Measurements from ENCODE around the gene BSN.
"Not testable (repeated sequence)": the region's sequence is repeated elsewhere in the genome, so short reads cannot be mapped to it uniquely, and the experiment has no call there.

The BSN gene

GRCh38 chr3:49534581-49535441, 19.5 kb upstream of the BSN start:
- DNase-seq: no peak

- DNase-seq: no peak
Observed at GRCh38 chr3:49535971-49536874, 18.1 kb upstream of the BSN start.

- no peak for DNase-seq
Observed at GRCh38 chr3:49536875-49537533, 17.3 kb upstream of the BSN start.

GRCh38 chr3:49539659-49540560, 14.4 kb upstream of the BSN start:
- peak; percentile 56 for DNase-seq

GRCh38 chr3:49552087-49552486, 2.2 kb upstream of the BSN start:
- DNase-seq: no peak

- no peak for DNase-seq
Observed at GRCh38 chr3:49553324-49553691, 969 bp upstream of the BSN start.

GRCh38 chr3:49554633-49555265, 472 bp downstream of the BSN start:
- DNase-seq: no peak

GRCh38 chr3:49556500-49557275, 2.4 kb downstream of the BSN start:
- no peak for DNase-seq

- no peak for DNase-seq
Observed at GRCh38 chr3:49563040-49563578, 8.8 kb downstream of the BSN start.

- no peak for DNase-seq
Observed at GRCh38 chr3:49563766-49564165, 9.5 kb downstream of the BSN start.

- no peak for DNase-seq
Observed at GRCh38 chr3:49566312-49566711, 12.0 kb downstream of the BSN start.

GRCh38 chr3:49567406-49567805, 13.1 kb downstream of the BSN start:
- no peak for DNase-seq

- DNase-seq: no peak
Observed at GRCh38 chr3:49568965-49569364, 14.7 kb downstream of the BSN start.

GRCh38 chr3:49570028-49570654, 15.9 kb downstream of the BSN start:
- no peak for DNase-seq

GRCh38 chr3:49582177-49582576, 27.9 kb downstream of the BSN start:
- no peak for DNase-seq

- not testable (repeated sequence) for DNase-seq
Observed at GRCh38 chr3:49585261-49585755, 31.0 kb downstream of the BSN start.

- DNase-seq: no peak
Observed at GRCh38 chr3:49591615-49592014, 37.3 kb downstream of the BSN start.

- DNase-seq: no peak
Observed at GRCh38 chr3:49593041-49593440, 38.8 kb downstream of the BSN start.

- no peak for DNase-seq
Observed at GRCh38 chr3:49600781-49601180, 46.5 kb downstream of the BSN start.

Data from DMS 273 treated with DMSO at 0.1 percent for 48 hours (cell line).